ENCODE results near the gene ABCC3. TPM values are rescaled to one million over a fixed set of nuclear protein-coding genes. Genes with fewer than 3 reads are reported as not detected.

The ABCC3 gene
- total RNA-seq, 1 experiment from 2014 or later: 88.0 TPM

- peaks cover 19% of the 10 kb centered on the region for H3K4me1 Mint-ChIP-seq (ENCODE audit: low read depth, unreplicated experiment)
- DNase-seq: no peak
- peaks cover 14% of the 10 kb centered on the region for H3K36me3 Mint-ChIP-seq (ENCODE audit: insufficient read depth, unreplicated experiment)
- no peak for TF ChIP-seq CTCF (IDR thresholded peaks at IDR 0.05; ENCODE audit: unreplicated experiment)
- no peak overlapping the region for H3K27ac Mint-ChIP-seq (ENCODE audit: unreplicated experiment)
- no peaks in the 10 kb centered on the region for H3K9me3 Mint-ChIP-seq (ENCODE audit: low read depth, unreplicated experiment)
- no peak overlapping the region for H3K4me3 Mint-ChIP-seq (ENCODE audit: low read depth, unreplicated experiment)
- no TSS peak for BruUV-seq (replicated peaks)
- CTCF ChIA-PET: interaction anchor here (0.6 kb wide), 1 partner anchor 34 kb away, joined by 7 read pairs; no protein-coding TSS in a partner anchor
- H3K27me3 Mint-ChIP-seq (ENCODE audit: unreplicated experiment): no peaks in the 10 kb centered on the region
- intact Hi-C loops (cut with micrococcal nuclease; ENCODE audit: unreplicated experiment): no loop called here
Observed at GRCh38 chr17:50657054-50657453, 22.4 kb downstream of the ABCC3 start.

- no peaks in the 10 kb centered on the region for H3K9me3 Mint-ChIP-seq (ENCODE audit: low read depth, unreplicated experiment)
- DNase-seq: no peak
- no peak overlapping the region for H3K27ac Mint-ChIP-seq (ENCODE audit: unreplicated experiment)
- CTCF ChIA-PET: interaction anchor here (0.6 kb wide), 1 partner anchor 34 kb away, joined by 7 read pairs; no protein-coding TSS in a partner anchor
- intact Hi-C loops (cut with micrococcal nuclease; ENCODE audit: unreplicated experiment): no loop called here
- no peak overlapping the region for H3K4me3 Mint-ChIP-seq (ENCODE audit: low read depth, unreplicated experiment)
- no TSS peak for BruUV-seq (replicated peaks)
- H3K27me3 Mint-ChIP-seq (ENCODE audit: unreplicated experiment): no peaks in the 10 kb centered on the region
- peaks cover 25% of the 10 kb centered on the region for H3K4me1 Mint-ChIP-seq (ENCODE audit: low read depth, unreplicated experiment)
- TF ChIP-seq CTCF (IDR thresholded peaks at IDR 0.05; ENCODE audit: unreplicated experiment): no peak
- peaks cover 17% of the 10 kb centered on the region for H3K36me3 Mint-ChIP-seq (ENCODE audit: insufficient read depth, unreplicated experiment)
Observed at GRCh38 chr17:50657627-50658026, 22.9 kb downstream of the ABCC3 start.

GRCh38 chr17:50658616-50659015, 23.9 kb downstream of the ABCC3 start:
- Mint-ChIP-seq H3K4me3 (ENCODE audit: low read depth, unreplicated experiment) (no peak overlapping the region), H3K27me3 (ENCODE audit: unreplicated experiment) (no peaks in the 10 kb centered on the region), H3K4me1 (ENCODE audit: low read depth, unreplicated experiment) (peaks cover 34% of the 10 kb centered on the region), H3K27ac (ENCODE audit: unreplicated experiment) (no peak overlapping the region), H3K9me3 (ENCODE audit: low read depth, unreplicated experiment) (no peaks in the 10 kb centered on the region), H3K36me3 (ENCODE audit: insufficient read depth, unreplicated experiment) (peaks cover 20% of the 10 kb centered on the region)
- no TSS peak for BruUV-seq (replicated peaks)
- DNase-seq: no peak
- no peak for TF ChIP-seq CTCF (IDR thresholded peaks at IDR 0.05; ENCODE audit: unreplicated experiment)
- intact Hi-C loops (cut with micrococcal nuclease; ENCODE audit: unreplicated experiment): no loop called here
- CTCF ChIA-PET: interaction anchor here (0.6 to 0.8 kb wide), 2 partner anchors 34 to 609 kb away, joined by 3 to 5 read pairs; no protein-coding TSS in a partner anchor

DNA sequence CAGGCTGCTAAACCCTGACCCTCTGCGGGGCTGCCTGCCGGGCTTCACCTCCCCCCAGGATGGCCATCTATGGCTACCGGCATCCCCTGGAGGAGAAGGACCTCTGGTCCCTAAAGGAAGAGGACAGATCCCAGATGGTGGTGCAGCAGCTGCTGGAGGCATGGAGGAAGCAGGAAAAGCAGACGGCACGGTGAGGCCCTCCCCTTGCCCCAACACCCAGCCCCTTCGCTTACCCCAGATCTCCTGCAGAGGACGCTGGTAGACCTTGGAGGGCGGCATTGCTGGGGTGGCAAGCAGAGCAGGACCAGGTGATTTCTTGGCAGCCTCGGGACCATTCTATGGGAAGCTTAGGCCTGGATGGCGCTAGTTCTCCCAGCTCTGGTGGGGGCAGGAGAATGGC, 24.5 kb downstream of the ABCC3 start:
- DNase-seq: no peak
- intact Hi-C loops (cut with micrococcal nuclease; ENCODE audit: unreplicated experiment): no loop called here

More for the DNA sequence above, 24.5 kb downstream of the ABCC3 start:
- Mint-ChIP-seq H3K27me3 (ENCODE audit: unreplicated experiment) (no peaks in the 10 kb centered on the region), H3K9me3 (ENCODE audit: low read depth, unreplicated experiment) (no peaks in the 10 kb centered on the region), H3K4me3 (ENCODE audit: low read depth, unreplicated experiment) (no peak overlapping the region), H3K36me3 (ENCODE audit: insufficient read depth, unreplicated experiment) (peaks cover 20% of the 10 kb centered on the region), H3K4me1 (ENCODE audit: low read depth, unreplicated experiment) (peaks cover 34% of the 10 kb centered on the region), H3K27ac (ENCODE audit: unreplicated experiment) (no peak overlapping the region)
- no peak for TF ChIP-seq CTCF (IDR thresholded peaks at IDR 0.05; ENCODE audit: unreplicated experiment)
- BruUV-seq (replicated peaks): no TSS peak
- CTCF ChIA-PET: interaction anchor here (0.6 kb wide), 2 partner anchors 35 to 608 kb away, joined by 3 to 5 read pairs; no protein-coding TSS in a partner anchor
